Pancreas (tissue), 10 donors: ENCODE data around the gene DDX51. TPM values are rescaled to one million over a fixed set of nuclear protein-coding genes. Genes with fewer than 3 reads are reported as not detected.

Experiments
- ATAC-seq, 4 donors: fragments of 200-7000 bp; cut with Tn5 transposase; one replicate each; pipeline versions ENCODE4 v1.8.0 to v1.9.1; 2020; ENCODE audit warnings: mild to moderate bottlenecking in 4 of 4, moderate library complexity in 4 of 4
- DNase-seq, 6 donors: peaks; one replicate each; pipeline ENCODE4 v3.0.0-alpha.2; 2020
- FAIRE-seq: peaks from 2 replicates; lab custom pipeline; 2012; peaks lifted over from hg19 to GRCh38; lab: Jason Lieb, UNC
- H3K27ac ChIP-seq, 4 donors: fragments of 200-600 bp; sonication (generic); 1 replicate in 3 of 4; 2 replicates in 1 of 4; pipeline versions ENCODE4 v1.5.0 to v1.8.0; 2020
- H3K27me3 ChIP-seq, 4 donors: fragments of 200-600 bp; one replicate each; pipeline ENCODE4 v1.8.0; 2021
- H3K36me3 ChIP-seq, 3 donors: fragments of 200-600 bp; sonication (generic) in 1 of 3; one replicate each; pipeline versions ENCODE4 v1.5.0 to v1.8.0; 2020 to 2021
- H3K4me1 ChIP-seq, 3 donors: fragments of 200-600 bp; one replicate each; pipeline ENCODE4 v1.8.0; 2021
- H3K4me3 ChIP-seq, 4 donors: fragments of 200-600 bp; sonication (generic) in 2 of 4; one replicate each; pipeline versions ENCODE4 v1.5.0 to v1.8.0; 2020 to 2021
- H3K9me3 ChIP-seq, 4 donors: fragments of 200-600 bp; one replicate each; pipeline ENCODE4 v1.8.0; 2021
- CTCF ChIP-seq, 4 donors: fragments of 200-600 bp; sonication (generic) in 3 of 4; IDR thresholded peaks; one replicate each; pipeline versions ENCODE4 v1.5.0 to v1.8.0; 2021; ENCODE audit warnings: antibody characterized with exemption in 4 of 4
- WGBS, 2 donors: extraction: QIAGEN DNeasy Blood & Tissue Kit; methylation state at CpG; one replicate each; pipeline ENCODE4 v1.1.7; 2013; 5-methylcytosine and 5-hydroxymethylcytosine counted together
- intact Hi-C, 3 donors: fragments of 100-400 bp; cut with DNase I; formaldehyde crosslinking; loops; one replicate each; pipeline versions ENCODE4 v1.11.1 to v1.14.2; 2022
- polyA plus RNA-seq, 2 donors: library from polyadenylated mRNA; stranded (reverse); fragments of 200-250 nt; gene quantifications; one replicate each; pipeline ENCODE4 v1.2.3, GENCODE V29; 2013
- total RNA-seq, 6 donors: library from RNA; stranded (reverse); fragmentation: NEBNext Ultra II Directional in 4 of 6; extraction: Animal tissue kit (Norgen Biotek cat#: 25700) in 4 of 6; gene quantifications; one replicate each; pipeline versions ENCODE4 v1.2.1 to v1.2.4, GENCODE V29; 2021 to 2023
- donor health status: healthy with polysubstance abuse.
- donor health status: DM: no; HTN: no; CAD: no; lungs with moderate emphysema.
- donor health status: DM: no; HTN: no; CAD: no.
- donor health status: control.
- donor health status: control.
- donor health status: Bipolar disorder and iron deficiency.
- donor health status: DM: yes; HTN: yes; CAD: no.
- donor health status: DM: no; HTN: no; CAD: no.
- donor health status: DM: no; HTN: no; CAD: no.
- donor health status: DM: yes; HTN: yes; CAD: no.

DDX51 gene
- total and polyA plus RNA-seq, 8 donors: 7.8 to 46.7 (median 13.7) TPM

DNA sequence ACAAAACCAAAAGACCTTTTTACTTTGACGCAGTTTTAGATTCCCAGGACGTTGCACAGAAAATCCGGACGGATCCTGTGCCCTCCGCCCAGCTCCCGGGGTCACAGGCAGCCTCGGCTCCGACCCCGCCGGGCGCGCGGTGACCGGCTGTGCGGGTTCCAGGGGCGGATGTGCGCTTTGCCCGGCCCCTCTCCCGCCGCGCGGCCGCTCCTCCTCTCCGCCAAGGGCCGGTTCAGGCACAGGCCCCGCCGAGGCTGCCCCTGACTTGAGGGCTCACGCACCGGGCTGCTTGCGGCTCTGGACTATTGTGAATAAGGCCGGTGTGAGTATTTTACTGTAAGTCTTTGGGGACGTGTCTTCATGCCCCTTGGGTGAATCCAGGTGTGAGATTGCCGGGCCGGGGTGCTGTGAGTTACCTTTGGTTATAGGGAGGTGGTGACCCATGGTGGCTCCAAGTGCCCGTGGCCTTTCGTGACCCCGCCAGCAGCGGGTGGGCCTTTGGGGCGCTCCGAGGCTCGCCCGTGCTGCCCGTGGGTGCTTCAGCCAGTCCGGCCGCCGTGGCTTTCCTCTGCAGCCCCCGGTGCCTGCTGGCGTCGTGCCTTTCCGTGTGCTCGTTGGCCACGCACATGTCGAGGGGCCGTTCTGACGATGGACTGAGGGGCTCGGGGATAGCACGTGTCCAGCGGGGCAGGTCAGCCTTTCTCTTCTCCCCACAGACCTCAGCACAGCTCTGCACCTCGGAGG lies 46.1 kb upstream of the DDX51 start:
- Histone ChIP-seq H3K4me3 (peak overlapping the region; percentile 23 to 59 (median 35)), H3K9me3 (no peaks in the 10 kb centered on the region), H3K27ac (peak overlapping the region in 3 of 4 donors; percentile 43 to 68 (median 64)), H3K4me1 (peaks cover 0 to 5% (median 0%) of the 10 kb centered on the region in 3 donors), H3K27me3 (no peaks in the 10 kb centered on the region), H3K36me3 (no peaks in the 10 kb centered on the region)
- no peak for TF ChIP-seq CTCF (IDR thresholded peaks at IDR 0.05)
- WGBS, 2 donors: 31 to 36% methylated on average over 53 to 59 of the region's 59 CpGs
- ATAC-seq (peak; percentile 11 to 30 (median 26)), DNase-seq (no peak), FAIRE-seq (no peak)
- intact Hi-C loops: no loop called here

DNA sequence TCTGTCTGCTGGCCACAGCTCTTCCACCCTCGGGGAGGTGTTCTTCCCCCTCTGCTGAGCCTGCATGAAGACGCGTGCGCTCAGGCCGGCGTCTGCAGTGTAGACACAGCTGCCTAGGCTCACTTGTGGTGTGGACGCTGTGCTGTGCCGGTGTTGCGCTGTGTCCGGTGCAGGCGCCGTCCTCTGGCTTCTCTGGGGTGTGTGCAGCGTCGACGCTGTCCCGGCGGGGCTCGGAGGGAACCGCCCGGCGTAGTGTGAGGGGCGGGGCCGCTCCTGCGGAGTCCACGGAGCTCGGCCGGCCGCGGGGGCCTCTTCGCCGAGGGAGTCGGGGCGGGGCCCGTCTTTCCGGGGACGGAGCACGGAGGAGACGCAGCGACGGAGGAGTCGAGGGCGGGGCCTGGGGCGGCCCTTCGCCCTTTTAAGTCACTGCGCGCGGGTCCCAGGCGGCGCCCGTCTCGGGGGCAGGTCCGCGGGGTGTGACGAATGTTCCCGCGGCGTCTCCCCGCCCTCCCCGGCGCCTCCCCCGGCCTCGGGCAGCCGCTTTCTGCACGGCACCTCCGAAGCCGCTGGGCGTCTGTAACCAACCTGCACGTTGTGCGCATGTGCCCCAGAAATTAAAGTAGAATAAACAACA lies 45.4 kb upstream of the DDX51 start:
- WGBS, 2 donors: 1% methylated on average over 38 to 69 of the region's 69 CpGs
- no peak for FAIRE-seq

DNA sequence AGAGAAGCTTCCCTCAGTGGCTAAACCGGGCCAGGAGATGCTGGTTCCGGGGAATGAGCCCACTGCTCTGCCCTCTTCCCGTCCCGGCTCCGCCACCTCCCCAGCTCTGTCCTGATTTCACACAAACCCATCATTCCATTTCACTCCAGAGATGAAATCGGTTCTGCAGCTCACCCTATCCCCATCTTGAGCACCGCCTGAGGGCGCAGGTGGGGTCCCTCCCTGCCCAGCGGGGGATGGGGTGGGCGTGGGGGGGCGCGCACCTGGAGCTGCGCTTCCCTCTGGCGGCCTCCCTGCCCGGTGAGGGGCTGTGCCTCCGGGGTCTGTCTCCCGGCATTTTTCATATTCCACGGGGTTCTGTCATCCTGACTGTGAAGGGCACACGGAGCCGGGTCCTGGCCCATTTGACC lies 44.8 kb upstream of the DDX51 start:
- TF ChIP-seq CTCF (IDR thresholded peaks at IDR 0.05): no peak
- ATAC-seq: peak in 3 of 4 donors; percentile 1 to 4 (median 4)
- Histone ChIP-seq H3K9me3 (no peaks in the 10 kb centered on the region), H3K27ac (peak overlapping the region; percentile 19 to 68 (median 54)), H3K4me3 (peak overlapping the region; percentile 23 to 59 (median 35)), H3K4me1 (peaks cover 0 to 5% (median 0%) of the 10 kb centered on the region in 3 donors), H3K36me3 (no peaks in the 10 kb centered on the region), H3K27me3 (no peaks in the 10 kb centered on the region)
- intact Hi-C loops: no loop called here
- no peak for FAIRE-seq
- DNase-seq: no peak
- 12 to 14% methylated on average over 16 to 20 of the region's 20 CpGs for WGBS, 2 donors

More for the DNA sequence above, 45.4 kb upstream of the DDX51 start:
- peak; percentile 88 to 97 (median 94) for ATAC-seq
- Histone ChIP-seq H3K27ac (peak overlapping the region; percentile 19 to 68 (median 54)), H3K36me3 (no peaks in the 10 kb centered on the region), H3K27me3 (no peaks in the 10 kb centered on the region), H3K4me1 (peaks cover 0 to 5% (median 0%) of the 10 kb centered on the region in 3 donors), H3K9me3 (no peaks in the 10 kb centered on the region), H3K4me3 (peak overlapping the region; percentile 23 to 59 (median 35))
- no peak for TF ChIP-seq CTCF (IDR thresholded peaks at IDR 0.05)
- intact Hi-C loops: no loop called here
- DNase-seq: peak; percentile 66 to 93 (median 85)

GRCh38 chr12:132188451-132188901 lies 44.4 kb upstream of the DDX51 start:
- FAIRE-seq (no peak), DNase-seq (peak in 1 of 6 donors; percentile 53), ATAC-seq (no peak)
- H3K4me3 ChIP-seq: no peak overlapping the region
- WGBS, 2 donors: 82 to 84% methylated on average over 21 of the region's 21 CpGs
- peaks cover 0 to 5% (median 0%) of the 10 kb centered on the region in 3 donors for H3K4me1 ChIP-seq
- H3K27me3 ChIP-seq: no peaks in the 10 kb centered on the region
- H3K27ac ChIP-seq: no peak overlapping the region
- H3K36me3 ChIP-seq: no peaks in the 10 kb centered on the region
- no peak for TF ChIP-seq CTCF (IDR thresholded peaks at IDR 0.05)
- intact Hi-C loops: no loop called here
- no peaks in the 10 kb centered on the region for H3K9me3 ChIP-seq
